Left ventricle myocardium inferior (tissue), 1 donor: ENCODE measurements around the gene RARG. TPM values are rescaled to one million over a fixed set of nuclear protein-coding genes. Genes with fewer than 3 reads are reported as not detected.
"Not testable (repeated sequence)": the region's sequence is repeated elsewhere in the genome, so short reads cannot be mapped to it uniquely, and the experiment has no call there.

ENCODE experiments used
- DNase-seq: peaks from one replicate; pipeline ENCODE4 v3.0.0-alpha.2; 2020
- H3K27ac ChIP-seq: fragments of 200-600 bp; replicated peaks from 2 replicates; pipeline ENCODE4 v1.8.0; 2021
- H3K27me3 ChIP-seq: fragments of 200-600 bp; 2 replicates; pipeline ENCODE4 v1.8.0; 2021; ENCODE audit warnings: low read depth
- H3K36me3 ChIP-seq: fragments of 200-600 bp; 2 replicates; pipeline ENCODE4 v1.8.0; 2021
- H3K4me1 ChIP-seq: fragments of 200-600 bp; 2 replicates; pipeline ENCODE4 v1.8.0; 2021
- H3K4me3 ChIP-seq: fragments of 200-600 bp; 2 replicates; pipeline ENCODE4 v1.8.0; 2021; ENCODE audit warnings: mild to moderate bottlenecking, moderate library complexity
- H3K9me3 ChIP-seq: fragments of 200-600 bp; replicated peaks from 2 replicates; pipeline ENCODE4 v1.8.0; 2021
- intact Hi-C: fragments of 100-400 bp; cut with micrococcal nuclease; formaldehyde crosslinking; loops from one replicate; pipeline ENCODE4 v1.11.0; 2022
- total RNA-seq: library from RNA; stranded (reverse); fragmentation: NEBNext Ultra II Directional; extraction: Animal tissue kit (Norgen Biotek cat#: 25700); gene quantifications from one replicate; pipeline ENCODE4 v1.2.1, GENCODE V29; 2021
- TF ChIP-seq, protein P1 (sequence below): fragments of 200-600 bp; IDR thresholded peaks from 2 replicates; pipeline ENCODE4 v1.8.0; 2021; ENCODE audit warnings: antibody characterized with exemption, mild to moderate bottlenecking, borderline replicate concordance
- donor health status: DM: no; HTN: yes; CAD: no; lungs with severe emphysema.

The RARG gene
- total RNA-seq, 1 donor from 2014 or later: 14.9 TPM

DNA sequence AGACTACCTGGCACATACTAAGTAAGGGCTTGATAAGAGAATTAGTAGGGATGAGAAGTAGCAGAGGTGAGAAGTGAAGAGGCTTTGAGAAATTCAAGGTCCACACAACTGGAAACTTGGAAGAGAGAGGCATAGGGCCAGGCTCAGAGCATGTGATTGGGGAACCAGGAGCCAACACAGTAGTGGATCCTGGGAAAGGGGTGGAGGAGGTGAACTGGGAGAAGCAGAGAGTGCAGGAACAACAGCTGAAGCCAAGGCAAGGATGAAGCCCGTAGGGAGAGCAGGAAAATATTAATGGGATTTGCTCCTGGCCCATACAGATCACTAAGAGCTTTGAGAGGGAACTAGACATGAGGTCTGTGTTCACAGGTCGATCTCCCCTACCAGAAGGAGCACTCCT is 23.6 kb downstream of the RARG start:
- no peak overlapping the region for H3K4me3 ChIP-seq
- intact Hi-C loops: no loop called here
- H3K36me3 ChIP-seq: peaks cover 37% of the 10 kb centered on the region
- DNase-seq: no peak
- no peaks in the 10 kb centered on the region for H3K27me3 ChIP-seq
- no peaks in the 10 kb centered on the region for H3K9me3 ChIP-seq
- peaks cover 28% of the 10 kb centered on the region for H3K4me1 ChIP-seq
- peak overlapping the region; percentile 46 for H3K27ac ChIP-seq
- TF ChIP-seq, protein P1, sequence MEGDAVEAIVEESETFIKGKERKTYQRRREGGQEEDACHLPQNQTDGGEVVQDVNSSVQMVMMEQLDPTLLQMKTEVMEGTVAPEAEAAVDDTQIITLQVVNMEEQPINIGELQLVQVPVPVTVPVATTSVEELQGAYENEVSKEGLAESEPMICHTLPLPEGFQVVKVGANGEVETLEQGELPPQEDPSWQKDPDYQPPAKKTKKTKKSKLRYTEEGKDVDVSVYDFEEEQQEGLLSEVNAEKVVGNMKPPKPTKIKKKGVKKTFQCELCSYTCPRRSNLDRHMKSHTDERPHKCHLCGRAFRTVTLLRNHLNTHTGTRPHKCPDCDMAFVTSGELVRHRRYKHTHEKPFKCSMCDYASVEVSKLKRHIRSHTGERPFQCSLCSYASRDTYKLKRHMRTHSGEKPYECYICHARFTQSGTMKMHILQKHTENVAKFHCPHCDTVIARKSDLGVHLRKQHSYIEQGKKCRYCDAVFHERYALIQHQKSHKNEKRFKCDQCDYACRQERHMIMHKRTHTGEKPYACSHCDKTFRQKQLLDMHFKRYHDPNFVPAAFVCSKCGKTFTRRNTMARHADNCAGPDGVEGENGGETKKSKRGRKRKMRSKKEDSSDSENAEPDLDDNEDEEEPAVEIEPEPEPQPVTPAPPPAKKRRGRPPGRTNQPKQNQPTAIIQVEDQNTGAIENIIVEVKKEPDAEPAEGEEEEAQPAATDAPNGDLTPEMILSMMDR: no peak

DNA sequence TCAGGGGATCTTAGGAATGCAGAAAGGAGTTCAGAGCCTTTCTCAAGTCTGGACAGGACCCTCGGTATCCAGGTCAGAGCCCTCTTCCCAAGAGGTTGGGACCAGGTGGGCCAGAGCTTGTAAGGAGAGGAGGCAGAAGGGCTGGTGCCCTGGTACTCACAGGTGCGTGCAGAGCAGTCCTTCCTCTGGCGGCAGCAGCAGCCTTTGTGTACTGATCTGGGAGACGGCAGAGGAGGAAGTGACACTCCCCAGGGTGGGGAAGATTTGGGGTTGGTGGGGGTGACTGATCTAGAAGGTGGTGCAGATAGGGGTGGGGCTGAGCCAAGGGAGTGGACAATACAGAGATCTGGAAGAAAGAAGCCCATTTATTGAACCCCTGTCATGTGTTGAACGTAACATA is 25.0 kb downstream of the RARG start, which contains the start of gene ITGB7:
ITGB7 (minus strand) TSS at position 210 of the 400 bp plus-strand sequence. CDS start 6,808 bp downstream, outside the sequence.
- DNase-seq: no peak
- intact Hi-C loops: no loop called here
- H3K27me3 ChIP-seq: no peaks in the 10 kb centered on the region
- TF ChIP-seq, protein P1: no peak
- no peak within 1 kb of the TSS for H3K27ac ChIP-seq
- H3K4me3 ChIP-seq: no peak within 1 kb of the TSS
- H3K9me3 ChIP-seq: no peaks in the 10 kb centered on the region
- peaks cover 24% of the 10 kb centered on the region for H3K36me3 ChIP-seq
- H3K4me1 ChIP-seq: peaks cover 17% of the 10 kb centered on the region

DNA sequence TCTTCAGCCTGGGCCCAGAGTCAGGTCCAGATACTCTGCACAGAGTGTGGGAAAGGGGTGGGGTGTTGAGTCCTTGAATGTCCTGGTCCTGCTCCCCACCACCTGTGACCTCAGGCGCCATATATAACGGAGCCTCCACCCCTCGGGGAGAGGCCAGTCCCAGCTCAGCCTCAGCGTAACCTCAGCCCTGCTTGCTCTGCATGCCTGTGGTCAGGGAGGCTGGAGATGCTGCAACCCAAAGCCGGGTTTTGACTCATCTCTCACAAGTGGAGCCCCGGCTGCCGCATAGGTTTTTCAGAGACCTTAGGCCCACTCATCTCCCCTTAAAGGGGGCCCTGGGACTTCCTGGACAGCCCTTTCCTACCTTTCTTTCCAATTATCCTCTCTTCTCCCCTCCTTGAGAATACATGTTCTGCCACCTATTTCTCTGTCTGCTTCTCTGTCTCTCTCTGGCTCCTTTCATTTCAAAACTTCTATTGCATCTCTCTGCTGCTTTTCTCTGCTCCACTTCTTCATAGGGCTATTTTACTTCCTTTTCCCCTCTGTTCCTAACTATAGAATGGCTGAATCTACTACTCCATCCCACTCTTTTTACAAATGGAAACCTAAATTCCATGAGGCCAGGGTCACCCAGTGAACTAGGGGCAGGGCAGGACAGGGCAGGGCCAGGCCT is 26.1 kb downstream of the RARG start:
- H3K36me3 ChIP-seq: peaks cover 12% of the 10 kb centered on the region
- H3K4me3 ChIP-seq: no peak overlapping the region
- TF ChIP-seq, protein P1: no peak
- H3K9me3 ChIP-seq: no peaks in the 10 kb centered on the region
- intact Hi-C loops: no loop called here
- no peak for DNase-seq
- peaks cover 16% of the 10 kb centered on the region for H3K4me1 ChIP-seq
- H3K27ac ChIP-seq: no peak overlapping the region
- no peaks in the 10 kb centered on the region for H3K27me3 ChIP-seq

DNA sequence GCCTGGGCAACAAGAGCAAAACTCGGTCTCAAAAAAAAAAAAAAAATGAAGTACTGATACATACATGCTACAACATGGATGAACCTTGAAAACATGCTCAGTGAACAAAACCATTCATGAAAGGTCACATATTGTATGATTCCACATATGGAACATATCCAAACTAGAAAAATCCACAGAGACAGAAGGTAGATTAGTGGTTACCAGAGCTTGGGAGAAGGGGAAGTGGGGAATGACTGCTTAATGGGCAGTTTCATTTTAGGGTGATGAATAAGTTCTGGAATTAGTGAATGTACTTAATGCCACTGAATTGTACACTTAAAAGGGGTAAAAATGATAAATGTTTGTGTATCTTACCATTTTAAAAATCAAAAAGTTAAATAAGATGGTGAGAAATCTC is 27.7 kb downstream of the RARG start:
- Histone ChIP-seq H3K4me1 (peaks cover 15% of the 10 kb centered on the region), H3K9me3 (no peaks in the 10 kb centered on the region), H3K27ac (no peak overlapping the region), H3K27me3 (no peaks in the 10 kb centered on the region), H3K36me3 (no peaks in the 10 kb centered on the region), H3K4me3 (no peak overlapping the region)
- TF ChIP-seq, protein P1: no peak
- intact Hi-C loops: no loop called here
- DNase-seq: no peak

DNA sequence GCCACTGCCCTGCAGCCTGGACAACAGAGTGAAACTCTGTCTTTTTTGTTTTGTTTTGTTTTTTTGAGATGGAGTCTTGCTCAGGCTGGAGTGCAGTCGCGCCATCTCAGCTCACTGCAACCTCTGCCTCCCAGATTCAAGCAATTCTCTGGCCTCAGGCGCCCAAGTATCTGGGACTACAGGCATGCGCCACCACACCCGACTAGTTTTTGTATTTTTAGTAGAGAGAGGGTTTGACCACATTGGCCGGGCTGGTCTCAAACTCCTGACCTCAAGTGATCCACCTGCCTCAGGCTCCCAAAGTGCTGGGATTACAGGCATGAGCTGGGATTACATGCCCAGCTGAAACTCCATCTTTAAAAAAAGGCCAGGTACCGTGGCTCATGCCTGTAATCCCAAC is 29.7 kb downstream of the RARG start:
- H3K27me3 ChIP-seq, DNase-seq, H3K27ac ChIP-seq, H3K36me3 ChIP-seq, intact Hi-C loops, H3K4me1 ChIP-seq, H3K9me3 ChIP-seq, H3K4me3 ChIP-seq: not testable (repeated sequence)

DNA sequence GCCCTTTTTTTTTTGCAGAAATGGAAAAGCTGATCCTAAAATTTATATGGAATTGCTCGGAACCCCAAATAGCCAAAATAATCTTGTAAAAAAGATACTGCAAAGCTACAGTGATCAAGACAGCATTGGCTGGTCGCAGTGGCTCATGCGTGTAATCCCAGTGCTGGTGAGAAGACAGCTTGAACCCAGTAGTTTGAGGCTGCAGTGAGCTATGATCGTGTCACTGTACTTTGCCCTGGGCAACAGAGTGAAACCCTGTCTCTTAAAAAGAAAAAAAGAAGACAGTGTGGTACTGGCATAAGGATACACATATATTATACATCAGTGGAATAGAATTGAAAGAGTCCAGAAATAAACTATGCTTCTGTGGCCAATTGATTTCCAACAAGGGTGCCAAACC is 30.4 kb downstream of the RARG start:
- Histone ChIP-seq H3K36me3 (no peaks in the 10 kb centered on the region), H3K9me3 (no peaks in the 10 kb centered on the region), H3K27me3 (no peaks in the 10 kb centered on the region), H3K4me1 (peaks cover 12% of the 10 kb centered on the region), H3K4me3 (no peak overlapping the region), H3K27ac (no peak overlapping the region)
- TF ChIP-seq, protein P1: no peak
- DNase-seq: no peak
- intact Hi-C loops: no loop called here
